ENCODE measurements around the gene EBLN1. TPM values are rescaled to one million over a fixed set of nuclear protein-coding genes. Genes with fewer than 3 reads are reported as not detected.

EBLN1 gene
- not detected in 2 replicates for total RNA-seq

DNA sequence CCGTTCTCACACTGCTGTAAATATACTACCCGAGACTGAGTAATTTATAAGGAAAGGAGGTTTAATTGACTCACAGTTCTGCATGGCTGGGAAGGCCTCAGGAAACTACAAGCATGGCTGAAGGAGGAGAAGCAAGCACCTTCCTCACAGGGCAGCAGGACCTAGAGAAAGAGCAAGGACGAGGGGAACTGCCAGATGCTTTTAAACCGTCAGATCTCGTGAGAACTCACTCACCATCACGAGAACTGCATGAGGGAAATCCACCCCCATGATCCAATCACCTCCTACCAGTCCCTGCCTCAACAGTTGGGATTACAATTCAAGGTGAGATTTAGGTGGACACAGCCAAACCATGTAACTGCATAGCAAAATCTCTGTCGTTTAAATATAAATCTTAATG lies at the start of gene EBLN1:
EBLN1 (minus strand) TSS at position 174 of the 400 bp plus-strand sequence. CDS start 8,032 bp downstream, outside the sequence.

Other genes starting within 250 kb of the EBLN1 start
- gene DNAJC1, start 214.3 kb downstream of the EBLN1 start, total RNA-seq: 32.4 and 33.0 TPM in 2 replicates
- 40.9 and 41.5 TPM in 2 replicates for gene COMMD3, start 98.4 kb upstream of the EBLN1 start, total RNA-seq
- 52.6 and 61.7 TPM in 2 replicates for gene BMI1, start 103.1 kb upstream of the EBLN1 start, total RNA-seq
- gene SPAG6, start 127.5 kb upstream of the EBLN1 start, total RNA-seq: not detected in 2 replicates

Measured in thoracic aorta endothelial cell (primary cell).